ENCODE measurements around the gene PES1.
"Not testable (repeated sequence)": the region's sequence is repeated elsewhere in the genome, so short reads cannot be mapped to it uniquely, and the experiment has no call there.

PES1 gene
- 29.9 to 319 (median 57.8) reads per million in 3 experiments for total RNA-seq

DNA sequence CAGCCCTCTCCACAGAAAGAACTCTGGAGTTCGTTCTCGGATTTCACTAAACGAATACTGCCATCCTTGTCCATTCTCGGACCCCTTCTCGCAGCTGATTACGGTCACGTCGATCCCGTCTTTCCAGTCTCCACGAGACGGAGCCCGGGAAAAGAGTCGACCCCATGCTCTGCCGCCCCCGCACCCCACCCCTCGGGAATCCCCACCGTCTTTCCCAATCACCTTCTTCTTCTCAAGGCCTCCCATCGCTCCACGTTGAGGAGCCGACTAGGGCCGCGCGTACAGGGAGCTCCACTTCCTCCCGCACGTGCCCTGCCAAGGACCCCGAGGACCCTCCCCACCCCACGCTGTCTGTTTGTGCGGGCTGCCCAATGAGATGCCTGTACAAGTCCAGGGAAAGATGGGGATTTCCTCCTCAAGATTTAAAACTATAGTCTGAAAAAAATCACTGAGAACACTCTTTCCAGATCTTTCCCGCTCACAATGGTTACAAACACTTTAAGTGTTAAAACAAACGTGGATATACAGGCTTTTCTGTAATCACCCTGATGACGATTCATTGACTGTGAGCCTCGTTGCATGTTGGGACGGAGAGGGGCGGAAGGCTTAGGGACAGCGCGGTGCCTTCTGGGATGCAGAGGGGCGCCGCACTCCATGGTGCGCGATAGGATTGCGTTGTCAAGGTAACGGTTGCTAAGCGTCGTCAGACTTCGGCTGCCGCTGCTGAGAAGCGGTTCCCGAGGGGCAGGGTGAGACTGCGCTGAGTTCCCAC is at the start of gene PES1:
PES1 (minus strand) TSS at position 323 of the 772 bp plus-strand sequence; CDS start at position 246, 77 bp downstream.
- peak; percentile 96 for DNase-seq

DNA sequence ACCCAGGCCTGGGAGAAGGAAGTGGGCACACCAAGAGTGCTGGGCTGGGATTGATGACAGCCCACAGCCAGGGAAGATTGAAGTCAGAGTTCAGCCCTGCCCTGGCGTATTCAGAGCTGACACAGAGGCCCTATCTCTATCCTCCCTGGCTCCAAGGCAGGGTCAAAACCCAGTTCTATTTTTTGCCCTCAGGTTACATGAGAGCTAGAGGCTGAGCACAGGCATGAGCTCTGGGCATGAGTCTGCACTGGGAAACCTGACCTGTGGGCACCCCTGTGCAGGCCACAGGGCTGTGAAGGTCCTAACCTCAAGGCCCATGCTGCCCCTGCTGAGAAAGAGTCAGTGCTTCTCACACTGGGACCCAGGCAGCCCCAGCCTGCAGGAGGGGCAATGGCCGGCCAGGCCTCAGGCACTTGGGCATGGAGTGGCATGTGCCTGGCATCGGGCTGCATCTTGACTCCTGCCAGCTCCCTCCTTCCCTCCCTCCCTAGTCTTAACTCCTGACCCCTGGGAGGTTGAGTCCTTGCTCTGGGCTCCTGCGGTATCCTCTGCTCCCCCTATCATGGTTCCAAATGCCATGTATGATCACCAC is 49.2 kb upstream of the PES1 start:
- no peak for DNase-seq

DNA sequence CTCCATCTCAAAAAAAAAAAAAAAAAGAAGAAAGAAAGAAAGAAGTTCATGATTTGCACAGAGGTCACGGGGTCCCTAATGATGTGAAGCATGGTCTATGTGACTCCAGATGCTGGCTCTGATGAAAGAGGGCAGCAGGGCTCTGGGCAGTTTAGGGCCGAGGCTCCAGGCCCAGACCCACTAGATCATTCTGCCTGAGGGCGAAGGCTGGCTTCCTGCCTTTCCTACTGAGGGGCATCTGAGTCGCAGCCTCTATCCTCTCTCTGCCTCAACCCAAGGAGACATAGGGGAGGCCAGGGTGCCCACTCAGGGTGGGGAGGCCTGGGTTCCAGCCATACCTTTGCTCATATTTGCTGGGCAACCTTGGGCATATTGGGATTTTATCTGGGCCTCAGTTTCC is 48.7 kb upstream of the PES1 start:
- DNase-seq, result no peak

GRCh38 chr22:30637701-30638114 is 46.0 kb upstream of the PES1 start:
- no peak for DNase-seq

- DNase-seq, result peak; percentile 12
These were observed 44.7 kb upstream of the PES1 start for GRCh38 chr22:30636226-30637077.

- peak; percentile 91 for DNase-seq
These were observed 43.8 kb upstream of the PES1 start, which contains the start of gene SLC35E4 for GRCh38 chr22:30635273-30636225. TSS of gene SLC35E4 (plus strand) at chr22:30635781. CDS start at chr22:30636451, 670 bp downstream.

DNA sequence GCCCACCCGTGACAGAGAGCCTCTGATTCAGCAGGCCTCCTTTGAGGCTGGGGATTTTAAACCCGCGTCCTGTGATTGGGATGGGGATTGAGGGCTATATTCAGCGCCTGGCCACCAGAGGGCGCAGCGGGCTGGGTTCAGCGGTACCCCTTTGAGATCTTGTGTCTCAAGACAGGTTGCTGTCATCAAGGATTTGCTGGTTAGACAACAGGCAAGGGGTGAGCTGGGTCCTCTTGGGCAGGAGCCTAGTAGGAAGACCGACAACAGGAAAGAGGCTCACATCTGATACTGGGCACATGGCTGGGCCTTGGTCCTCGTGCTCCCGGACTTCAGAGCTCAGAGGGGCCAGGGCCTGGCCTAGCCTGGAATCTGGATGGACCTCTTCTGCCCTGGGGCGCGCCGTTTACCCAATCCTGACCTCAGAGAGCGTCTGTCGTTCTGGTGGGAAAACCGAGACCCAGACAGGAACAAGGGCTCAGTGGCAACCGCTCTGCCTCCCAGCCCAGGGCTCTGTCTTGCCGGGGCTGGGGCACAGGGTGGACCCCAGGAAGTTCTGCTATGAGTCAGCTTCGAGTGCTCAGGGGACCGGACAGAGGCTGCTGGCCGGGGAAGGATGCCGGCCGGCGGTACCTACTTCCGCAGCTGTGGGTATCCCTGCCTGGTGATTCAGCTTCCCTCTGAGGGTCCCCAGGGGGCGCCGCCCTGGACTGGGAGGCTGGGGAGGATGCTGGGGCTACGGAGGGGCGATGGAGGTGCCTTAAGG is 42.9 kb upstream of the PES1 start:
- DNase-seq, result peak; percentile 83

DNA sequence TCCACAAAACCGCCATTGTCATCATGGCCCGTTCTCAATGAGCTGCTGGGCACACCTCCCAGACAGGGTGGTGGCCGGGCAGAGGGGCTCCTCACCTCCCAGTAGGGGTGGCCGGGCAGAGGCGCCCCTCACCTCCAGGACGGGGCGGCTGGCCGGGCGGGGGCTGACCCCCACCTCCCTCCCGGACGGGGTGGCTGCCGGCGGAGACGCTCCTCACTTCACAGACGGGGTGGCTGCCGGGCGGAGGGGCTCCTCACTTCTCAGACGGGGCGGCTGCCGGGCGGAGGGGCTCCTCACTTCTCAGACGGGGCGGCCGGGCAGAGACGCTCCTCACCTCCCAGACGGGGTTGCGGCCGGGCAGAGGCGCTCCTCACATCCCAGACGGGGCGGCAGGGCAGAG is 39.8 kb upstream of the PES1 start:
- DNase-seq, result not testable (repeated sequence)

DNA sequence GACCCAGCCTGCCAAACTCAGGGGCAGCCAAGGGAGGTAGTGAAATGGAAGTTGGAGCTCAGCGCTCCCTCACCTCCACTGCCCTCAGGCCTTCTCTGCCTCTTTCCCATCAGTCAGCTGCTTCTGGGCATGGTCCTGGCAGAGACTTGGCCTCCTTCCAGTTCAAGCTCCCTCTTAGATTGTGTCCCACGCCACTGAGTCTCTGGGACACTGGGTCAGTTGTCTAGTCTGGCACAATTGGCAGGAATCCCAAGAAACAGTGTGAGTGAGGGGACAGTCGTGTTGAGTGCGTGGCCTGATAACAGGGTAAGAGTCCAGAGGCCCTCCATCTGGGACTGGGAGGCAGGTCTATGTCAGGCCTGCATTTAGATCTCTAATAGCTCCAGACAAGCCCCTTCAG is 36.8 kb upstream of the PES1 start:
- no peak for DNase-seq

DNA sequence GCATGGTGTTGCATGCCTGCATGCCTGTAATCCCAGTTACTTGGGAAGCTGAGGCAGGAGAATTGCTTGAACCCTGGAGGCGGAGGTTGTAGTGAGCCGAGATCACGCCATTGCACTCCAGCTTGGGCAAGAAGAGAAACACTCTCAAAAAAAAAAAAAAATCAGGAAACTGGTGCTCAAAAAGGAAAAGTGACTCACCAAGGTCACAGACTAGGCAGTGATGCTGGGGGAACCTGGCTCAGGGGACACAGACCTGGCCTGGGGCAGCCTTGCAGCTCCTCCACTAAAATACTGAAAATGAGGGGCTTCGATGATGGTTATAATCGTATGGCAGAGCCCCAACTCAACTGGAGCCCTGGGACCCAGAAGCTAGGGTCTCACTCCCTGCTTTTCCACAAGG is 35.8 kb upstream of the PES1 start:
- DNase-seq, result no peak

DNA sequence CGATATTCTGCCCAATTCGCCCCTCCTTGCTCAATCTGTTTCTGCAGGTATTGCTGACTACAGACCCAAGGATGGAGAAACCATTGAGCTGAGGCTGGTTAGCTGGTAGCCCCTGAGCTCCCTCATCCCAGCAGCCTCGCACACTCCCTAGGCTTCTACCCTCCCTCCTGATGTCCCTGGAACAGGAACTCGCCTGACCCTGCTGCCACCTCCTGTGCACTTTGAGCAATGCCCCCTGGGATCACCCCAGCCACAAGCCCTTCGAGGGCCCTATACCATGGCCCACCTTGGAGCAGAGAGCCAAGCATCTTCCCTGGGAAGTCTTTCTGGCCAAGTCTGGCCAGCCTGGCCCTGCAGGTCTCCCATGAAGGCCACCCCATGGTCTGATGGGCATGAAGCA is 34.7 kb upstream of the PES1 start:
- no peak for DNase-seq

DNA sequence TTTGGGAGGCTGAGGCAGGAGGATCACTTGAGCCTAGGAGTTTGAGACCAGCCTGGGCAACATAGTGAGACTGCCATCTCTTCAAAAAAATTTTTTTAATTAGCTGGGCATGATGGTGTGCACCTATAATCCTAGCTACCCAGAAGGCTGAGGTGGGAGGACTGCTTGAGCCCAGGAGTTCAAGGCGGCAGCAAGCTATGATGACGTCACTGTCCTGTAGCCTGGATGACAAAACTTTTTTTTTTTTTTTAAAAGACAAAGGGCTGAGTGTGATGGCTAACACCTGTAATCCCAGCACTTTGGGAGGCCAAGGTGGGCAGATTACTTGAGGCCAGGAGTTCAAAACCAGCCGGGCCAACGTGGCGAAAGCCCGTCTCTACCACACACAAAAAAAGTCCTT is 28.2 kb upstream of the PES1 start:
- DNase-seq, result not testable (repeated sequence)

- no peak for DNase-seq
These were observed 26.1 kb upstream of the PES1 start for GRCh38 chr22:30617819-30618218.

GRCh38 chr22:30615543-30615954 is 23.8 kb upstream of the PES1 start:
- no peak for DNase-seq

- no peak for DNase-seq
These were observed 23.2 kb upstream of the PES1 start for GRCh38 chr22:30614879-30615278.

DNA sequence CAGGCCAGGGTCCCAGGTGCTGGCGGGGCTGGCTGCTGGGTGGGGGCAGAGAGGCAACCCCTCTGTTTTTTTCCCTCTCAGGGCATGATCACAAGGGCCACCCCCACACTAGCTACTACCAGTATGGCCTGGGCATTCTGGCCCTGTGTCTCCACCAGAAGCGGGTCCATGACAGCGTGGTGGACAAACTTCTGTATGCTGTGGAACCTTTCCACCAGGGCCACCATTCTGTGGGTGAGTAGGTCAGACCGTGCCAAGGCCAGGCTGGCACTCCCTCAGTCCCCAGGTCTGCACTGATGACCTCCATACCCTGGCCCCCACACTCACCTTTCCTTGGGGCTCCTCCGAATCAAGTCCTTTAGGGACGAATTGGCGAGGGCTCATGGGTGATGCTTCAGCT is 22.6 kb upstream of the PES1 start:
- no peak for DNase-seq

DNA sequence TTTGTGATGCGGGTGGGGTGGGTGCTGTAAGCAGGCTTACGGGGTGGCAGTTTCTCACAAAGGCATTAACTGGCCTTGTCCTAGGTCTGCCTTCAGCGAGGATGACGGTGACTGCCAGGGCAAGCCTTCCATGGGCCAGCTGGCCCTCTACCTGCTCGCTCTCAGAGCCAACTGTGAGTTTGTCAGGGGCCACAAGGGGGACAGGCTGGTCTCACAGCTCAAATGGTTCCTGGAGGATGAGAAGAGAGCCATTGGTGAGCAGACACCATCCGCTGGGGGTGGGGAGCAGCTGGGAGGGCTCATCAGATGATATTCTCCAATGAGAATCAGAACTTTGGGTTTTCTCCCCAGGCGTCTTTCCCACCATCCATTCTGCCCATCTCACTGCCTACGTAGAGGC is 21.1 kb upstream of the PES1 start:
- DNase-seq, result no peak

GRCh38 chr22:30611197-30611596 is 19.5 kb upstream of the PES1 start:
- no peak for DNase-seq

- no peak for DNase-seq
These were observed 18.6 kb upstream of the PES1 start for GRCh38 chr22:30610299-30610698.

DNA sequence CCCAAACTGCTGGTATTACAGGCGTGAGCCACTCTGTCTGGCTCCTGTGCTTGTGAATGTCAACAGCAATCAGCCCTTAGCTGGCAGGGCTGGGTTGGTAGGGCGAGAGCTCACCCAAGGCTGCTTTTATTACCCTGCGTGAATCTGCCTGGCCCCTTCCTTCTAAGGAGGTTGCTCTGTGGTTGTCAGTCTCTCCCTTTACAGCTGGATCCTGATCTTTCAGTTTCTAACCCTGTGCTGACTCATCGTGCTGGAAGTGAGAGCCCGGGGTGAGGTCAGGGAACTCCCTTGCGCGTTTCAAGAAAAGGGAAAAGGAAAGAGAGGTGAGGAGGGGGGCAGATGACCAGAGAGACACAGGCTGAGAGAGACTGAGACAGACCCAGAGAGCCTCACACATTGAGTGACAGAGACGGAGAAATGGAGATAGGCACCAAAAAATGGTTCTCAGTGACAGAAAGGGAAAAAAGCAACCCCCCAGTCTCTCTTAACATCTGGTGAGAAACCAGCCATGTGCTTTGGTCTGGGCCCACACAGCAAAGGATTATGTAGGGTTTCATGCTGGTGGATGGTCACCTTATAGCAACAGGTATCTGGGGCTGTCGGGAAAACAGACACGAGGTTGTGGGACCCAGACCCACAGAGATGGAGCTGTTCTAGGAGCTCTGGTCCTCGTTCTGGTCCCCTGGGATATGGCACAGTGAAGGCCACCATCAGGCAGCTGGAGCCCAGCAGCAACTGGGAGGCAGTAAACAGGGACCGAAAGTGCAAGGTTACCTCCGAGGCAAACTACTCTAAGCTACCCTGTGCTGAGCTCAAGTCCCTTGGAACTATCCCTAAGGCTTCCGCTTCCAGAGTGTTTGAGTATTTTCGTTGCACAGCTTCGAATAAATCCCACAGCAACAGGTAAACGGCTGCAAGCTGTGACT is 17.8 kb upstream of the PES1 start:
- no peak for DNase-seq
